H9 (cell line): ENCODE results near the gene ZFY. TPM values are rescaled to one million over a fixed set of nuclear protein-coding genes. Genes with fewer than 3 reads are reported as not detected.

Experiments used
- DNase-seq: peaks from one replicate; pipeline ENCODE4 v3.0.0-alpha.2; 2017
- H2AFZ ChIP-seq: one replicate; pipeline ENCODE4 v1.6.1; 2013; ENCODE audit warnings: mild to moderate bottlenecking, low read length, control low read depth, moderate library complexity
- H2AK5ac ChIP-seq: 2 replicates; pipeline ENCODE4 v1.6.1; 2013; ENCODE audit warnings: low read length, control low read depth, mixed read lengths; ENCODE audit not compliant: insufficient read length
- H2BK120ac ChIP-seq: one replicate; pipeline ENCODE4 v1.6.1; 2013; ENCODE audit warnings: low read depth, mild to moderate bottlenecking, low read length, control low read depth, inconsistent platforms; ENCODE audit not compliant: poor library complexity, severe bottlenecking
- H2BK12ac ChIP-seq: 2 replicates; pipeline ENCODE4 v1.6.1; 2013; ENCODE audit warnings: low read length, control low read depth, mixed read lengths, low read depth; ENCODE audit not compliant: insufficient read length
- H2BK15ac ChIP-seq: 2 replicates; pipeline ENCODE4 v1.6.1; 2013; ENCODE audit warnings: low read depth, low read length, control low read depth
- H2BK20ac ChIP-seq: one replicate; pipeline ENCODE4 v1.6.1; 2013; ENCODE audit warnings: low read depth, mild to moderate bottlenecking, low read length, control low read depth, inconsistent platforms; ENCODE audit not compliant: poor library complexity, severe bottlenecking
- H2BK5ac ChIP-seq: 2 replicates; pipeline ENCODE4 v1.6.1; 2013; ENCODE audit warnings: low read length, control low read depth, mixed read lengths; ENCODE audit not compliant: insufficient read length
- H3K14ac ChIP-seq: 2 replicates; pipeline ENCODE4 v1.6.1; 2013; ENCODE audit warnings: low read length, control low read depth; ENCODE audit not compliant: insufficient read depth
- H3K18ac ChIP-seq: 2 replicates; pipeline ENCODE4 v1.6.1; 2013; ENCODE audit warnings: low read depth, mild to moderate bottlenecking, mixed read lengths, low read length, control low read depth; ENCODE audit not compliant: insufficient read length
- H3K23ac ChIP-seq: 2 replicates; pipeline ENCODE4 v1.6.1; 2013; ENCODE audit warnings: low read length, control low read depth, mixed read lengths, low read depth; ENCODE audit not compliant: insufficient read length
- H3K23me2 ChIP-seq: 2 replicates; pipeline ENCODE4 v1.6.1; 2013; ENCODE audit warnings: low read depth, mild to moderate bottlenecking, mixed read lengths, low read length, control low read depth; ENCODE audit not compliant: insufficient read length, poor library complexity, severe bottlenecking
- H3K27ac ChIP-seq: 2 replicates; pipeline ENCODE4 v1.5.1; 2013; ENCODE audit warnings: low read length, control low read depth, mixed read lengths, low read depth; ENCODE audit not compliant: insufficient read length
- H3K27me3 ChIP-seq: 2 replicates; pipeline ENCODE4 v1.6.1; 2013; ENCODE audit warnings: low read length, control low read depth, inconsistent platforms; ENCODE audit not compliant: insufficient read depth
- H3K4ac ChIP-seq: 2 replicates; pipeline ENCODE4 v1.6.1; 2013; ENCODE audit warnings: low read depth, mild to moderate bottlenecking, control low read depth, inconsistent platforms, low read length, moderate library complexity
- H3K4me1 ChIP-seq: 2 replicates; pipeline ENCODE4 v1.6.1; 2013; ENCODE audit warnings: low read length, control low read depth, inconsistent platforms; ENCODE audit not compliant: insufficient read depth
- H3K4me2 ChIP-seq: 2 replicates; pipeline ENCODE4 v1.6.1; 2013; ENCODE audit warnings: low read length, control low read depth, mixed read lengths; ENCODE audit not compliant: insufficient read length, insufficient read depth
- H3K56ac ChIP-seq: 2 replicates; pipeline ENCODE4 v1.6.1; 2013; ENCODE audit warnings: low read depth, mild to moderate bottlenecking, mixed read lengths, low read length, control low read depth; ENCODE audit not compliant: insufficient read length
- H3K79me1 ChIP-seq: 2 replicates; pipeline ENCODE4 v1.6.1; 2013; ENCODE audit warnings: low read depth, mild to moderate bottlenecking, moderate library complexity, low read length, control low read depth, inconsistent platforms; ENCODE audit not compliant: insufficient read depth, poor library complexity, severe bottlenecking
- H3K79me2 ChIP-seq: 2 replicates; pipeline ENCODE4 v1.6.1; 2013; ENCODE audit warnings: low read length, control low read depth, inconsistent platforms; ENCODE audit not compliant: insufficient read depth
- H3K9ac ChIP-seq: 2 replicates; pipeline ENCODE4 v1.6.1; 2013; ENCODE audit warnings: low read length, control low read depth, mixed read lengths; ENCODE audit not compliant: insufficient read length; ENCODE audit errors: extremely low read depth
- H3K9me3 ChIP-seq: one replicate; pipeline ENCODE4 v1.6.1; 2013; ENCODE audit warnings: low read depth, low read length, inconsistent platforms; ENCODE audit not compliant: control insufficient read depth
- H3T11ph ChIP-seq: one replicate; pipeline ENCODE4 v1.6.1; 2013; ENCODE audit warnings: mild to moderate bottlenecking, low read length, control low read depth, inconsistent platforms
- H4K20me1 ChIP-seq: one replicate; pipeline ENCODE4 v1.6.1; 2013; ENCODE audit not compliant: control insufficient read depth, insufficient read length, insufficient read depth
- H4K5ac ChIP-seq: 2 replicates; pipeline ENCODE4 v1.6.1; 2013; ENCODE audit warnings: low read depth, mild to moderate bottlenecking, mixed read lengths, low read length, control low read depth; ENCODE audit not compliant: insufficient read length
- H4K8ac ChIP-seq: replicated peaks from 2 replicates; pipeline ENCODE4 v1.6.1; 2013; ENCODE audit warnings: low read length, control low read depth, mixed read lengths, low read depth; ENCODE audit not compliant: insufficient read length
- H4K91ac ChIP-seq: 2 replicates; pipeline ENCODE4 v1.6.1; 2013; ENCODE audit warnings: low read depth, mild to moderate bottlenecking, moderate library complexity, mixed read lengths, low read length, control low read depth; ENCODE audit not compliant: insufficient read length
- H3K27ac Mint-ChIP-seq, 3 experiments: 2 replicates in 2 of 3; 3 replicates in 1 of 3; pipeline ENCODE4 v1.8.0; 2020 to 2021; ENCODE audit warnings: mixed read lengths in 3 of 3, mild to moderate bottlenecking in 1 of 3, moderate library complexity in 1 of 3
- H3K27me3 Mint-ChIP-seq: 2 replicates; pipeline ENCODE4 v1.8.0; 2021; ENCODE audit warnings: low read depth, mild to moderate bottlenecking, moderate library complexity, mixed read lengths
- H3K36me3 Mint-ChIP-seq, 3 experiments: 2 replicates in 2 of 3; 3 replicates in 1 of 3; pipeline ENCODE4 v1.8.0; 2020 to 2021; ENCODE audit warnings: low read depth in 3 of 3, mixed read lengths in 3 of 3; ENCODE audit not compliant: insufficient read depth in 1 of 3
- H3K4me1 Mint-ChIP-seq, 2 experiments: 2 replicates each; pipeline ENCODE4 v1.8.0; 2020; ENCODE audit warnings: mixed read lengths in 2 of 2
- H3K4me3 Mint-ChIP-seq, 2 experiments: 2 replicates in 1 of 2; 3 replicates in 1 of 2; pipeline ENCODE4 v1.8.0; 2020 to 2021; ENCODE audit warnings: mild to moderate bottlenecking in 2 of 2, mixed read lengths in 2 of 2, moderate library complexity in 1 of 2
- H3K9me3 Mint-ChIP-seq, 2 experiments: 2 replicates in 1 of 2; 3 replicates in 1 of 2; pipeline ENCODE4 v1.8.0; 2020; ENCODE audit warnings: mild to moderate bottlenecking in 2 of 2, mixed read lengths in 2 of 2, moderate library complexity in 1 of 2
- WGBS: extraction: QIAGEN DNeasy Blood & Tissue Kit; methylation state at CpG from one replicate; pipeline ENCODE4 v1.1.7; 2013; ENCODE audit warnings: missing lambda C conversion rate, low lambda C conversion rate, mixed read lengths; ENCODE audit not compliant: insufficient read length; ENCODE audit errors: extremely low coverage; 5-methylcytosine and 5-hydroxymethylcytosine counted together
- total RNA-seq: library from RNA; stranded (reverse); gene quantifications from 2 replicates; pipeline ENCODE4 v1.2.1, GENCODE V29; 2021
- TF ChIP-seq, protein P1 (sequence below): fragments of 200-600 bp; sonication (generic); conservative IDR thresholded peaks from 3 replicates; pipeline ENCODE4 v1.8.0; 2021; ENCODE audit warnings: antibody characterized with exemption, mild to moderate bottlenecking

The ZFY gene
- total RNA-seq, 1 experiment from 2014 or later, result not detected

DNA sequence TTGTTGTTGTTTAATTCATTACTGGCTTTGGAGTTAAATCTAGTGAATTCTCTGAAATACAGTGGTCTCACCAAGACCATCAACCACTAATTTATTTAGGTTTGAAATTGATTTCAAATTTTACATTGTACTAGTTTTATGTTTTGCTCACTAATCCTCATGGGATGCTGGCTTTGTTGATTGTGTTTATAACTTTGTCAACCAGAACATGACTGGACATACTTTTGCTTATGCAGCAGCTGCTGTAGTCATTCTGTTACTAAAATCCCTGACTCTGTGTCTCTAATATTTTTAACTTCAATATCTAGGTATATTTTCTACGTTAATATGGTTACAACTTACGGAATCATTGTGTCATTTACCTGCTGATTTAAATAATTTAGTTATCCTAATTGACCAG is 26.9 kb downstream of the ZFY start:
- Histone ChIP-seq H2AK5ac (no peak overlapping the region), H3K79me2 (no peaks in the 10 kb centered on the region), H3K56ac (no peak overlapping the region), H3K23ac (no peak overlapping the region), H3K27ac (no peak overlapping the region), H4K91ac (no peak overlapping the region), H2BK120ac (no peak overlapping the region), H3K14ac (no peak overlapping the region), H2BK12ac (no peak overlapping the region), H2AFZ (no peak overlapping the region), H3K4me2 (no peak overlapping the region), H3K9me3 (no peaks in the 10 kb centered on the region), H3K4ac (no peak overlapping the region), H2BK20ac (no peak overlapping the region), H3K9ac (no peak overlapping the region), H3T11ph (no peak overlapping the region), H3K27me3 (no peaks in the 10 kb centered on the region), H2BK5ac (no peak overlapping the region), H3K79me1 (no peaks in the 10 kb centered on the region), H3K18ac (no peak overlapping the region), H4K5ac (no peak overlapping the region), H3K23me2 (no peaks in the 10 kb centered on the region), H4K8ac (no peak overlapping the region), H4K20me1 (no peaks in the 10 kb centered on the region), H2BK15ac (no peak overlapping the region), H3K4me1 (no peaks in the 10 kb centered on the region)
- Mint-ChIP-seq H3K36me3 (no peaks in the 10 kb centered on the region), H3K27me3 (no peaks in the 10 kb centered on the region), H3K4me3 (no peak overlapping the region), H3K27ac (no peak overlapping the region), H3K4me1 (no peaks in the 10 kb centered on the region), H3K9me3 (no peaks in the 10 kb centered on the region)
- no CpG with 5 or more reads among the region's 2 CpGs for WGBS
- TF ChIP-seq, protein P1, sequence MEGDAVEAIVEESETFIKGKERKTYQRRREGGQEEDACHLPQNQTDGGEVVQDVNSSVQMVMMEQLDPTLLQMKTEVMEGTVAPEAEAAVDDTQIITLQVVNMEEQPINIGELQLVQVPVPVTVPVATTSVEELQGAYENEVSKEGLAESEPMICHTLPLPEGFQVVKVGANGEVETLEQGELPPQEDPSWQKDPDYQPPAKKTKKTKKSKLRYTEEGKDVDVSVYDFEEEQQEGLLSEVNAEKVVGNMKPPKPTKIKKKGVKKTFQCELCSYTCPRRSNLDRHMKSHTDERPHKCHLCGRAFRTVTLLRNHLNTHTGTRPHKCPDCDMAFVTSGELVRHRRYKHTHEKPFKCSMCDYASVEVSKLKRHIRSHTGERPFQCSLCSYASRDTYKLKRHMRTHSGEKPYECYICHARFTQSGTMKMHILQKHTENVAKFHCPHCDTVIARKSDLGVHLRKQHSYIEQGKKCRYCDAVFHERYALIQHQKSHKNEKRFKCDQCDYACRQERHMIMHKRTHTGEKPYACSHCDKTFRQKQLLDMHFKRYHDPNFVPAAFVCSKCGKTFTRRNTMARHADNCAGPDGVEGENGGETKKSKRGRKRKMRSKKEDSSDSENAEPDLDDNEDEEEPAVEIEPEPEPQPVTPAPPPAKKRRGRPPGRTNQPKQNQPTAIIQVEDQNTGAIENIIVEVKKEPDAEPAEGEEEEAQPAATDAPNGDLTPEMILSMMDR, result no peak
- no peak for DNase-seq
